Adipocyte (in vitro differentiated cells): Measurements from ENCODE around the gene VPS45.
A peak's percentile ranks its signal among the peaks of the same experiment; 100 is the strongest.

Experiments
- DNase-seq: peaks from one replicate; pipeline ENCODE4 v3.0.0-alpha.2; 2015; ENCODE audit warnings: low read depth
- H3K27me3 ChIP-seq: replicated peaks from 2 replicates; pipeline ENCODE4 v1.7.0; 2013; ENCODE audit warnings: mild to moderate bottlenecking, low read length, moderate library complexity; ENCODE audit not compliant: control insufficient read depth, insufficient read depth
- H3K36me3 ChIP-seq: 2 replicates; pipeline ENCODE4 v1.7.0; 2013; ENCODE audit warnings: low read length, mild to moderate bottlenecking, moderate library complexity; ENCODE audit not compliant: control insufficient read depth, insufficient read depth, severe bottlenecking
- H3K4me1 ChIP-seq: 2 replicates; pipeline ENCODE4 v1.7.0; 2013; ENCODE audit warnings: mild to moderate bottlenecking, low read length, moderate library complexity; ENCODE audit not compliant: control insufficient read depth, insufficient read depth
- H3K4me3 ChIP-seq: 2 replicates; pipeline ENCODE4 v1.7.0; 2013; ENCODE audit warnings: mild to moderate bottlenecking, low read length, moderate library complexity
- H3K9ac ChIP-seq: 2 replicates; pipeline ENCODE4 v1.7.0; 2013; ENCODE audit warnings: mild to moderate bottlenecking, low read length, moderate library complexity
- H3K9me3 ChIP-seq: 2 replicates; pipeline ENCODE4 v1.7.0; 2013; ENCODE audit warnings: mild to moderate bottlenecking, low read length, moderate library complexity; ENCODE audit not compliant: control insufficient read depth

VPS45 gene

DNA sequence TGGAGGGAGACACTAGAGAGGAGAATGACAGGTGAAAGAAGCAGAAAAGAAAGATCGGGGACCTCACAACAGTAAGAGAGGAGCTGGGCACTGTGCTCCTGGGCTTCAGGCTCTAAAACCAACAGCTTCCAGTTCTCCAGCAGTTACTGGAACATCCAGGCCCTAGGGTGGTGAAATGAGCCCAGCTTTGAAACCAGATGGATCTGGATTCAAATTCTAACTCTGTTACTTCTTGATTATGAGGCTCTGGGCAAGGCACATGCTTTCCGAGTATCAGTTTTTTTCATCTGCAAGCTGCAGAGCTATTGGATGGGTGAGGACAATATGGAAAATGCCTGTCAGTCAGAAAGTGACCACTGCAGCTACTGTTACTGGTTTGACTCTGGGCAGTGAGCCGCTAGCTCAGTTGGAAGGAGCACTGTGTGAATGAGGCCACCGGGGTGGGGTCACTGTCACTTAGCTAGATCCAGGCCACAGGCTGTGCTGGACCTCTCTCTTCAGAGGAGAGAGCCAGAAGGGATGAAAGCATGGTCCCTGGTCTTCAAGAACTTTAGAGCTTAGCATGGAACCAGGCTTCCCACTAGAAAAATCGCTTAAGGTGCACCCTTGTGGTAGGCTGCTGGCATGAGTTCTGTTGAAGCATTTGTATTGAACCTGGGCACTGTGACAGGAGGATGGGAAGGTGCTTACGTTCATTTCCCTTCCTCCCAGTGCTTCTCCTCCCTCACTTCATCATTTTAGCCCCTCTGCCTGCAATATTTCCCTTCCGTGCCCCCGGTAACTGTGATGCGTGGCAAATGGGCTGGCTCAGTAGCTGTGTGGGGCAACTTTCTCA, 94.4 kb downstream of the VPS45 start:
- Histone ChIP-seq H3K27me3 (no peaks in the 10 kb centered on the region), H3K9ac (peak overlapping the region; percentile 90), H3K4me3 (peak overlapping the region; percentile 76), H3K9me3 (no peaks in the 10 kb centered on the region), H3K4me1 (peaks cover 26% of the 10 kb centered on the region), H3K36me3 (peaks cover 27% of the 10 kb centered on the region)
- DNase-seq = peak; percentile 8

DNA sequence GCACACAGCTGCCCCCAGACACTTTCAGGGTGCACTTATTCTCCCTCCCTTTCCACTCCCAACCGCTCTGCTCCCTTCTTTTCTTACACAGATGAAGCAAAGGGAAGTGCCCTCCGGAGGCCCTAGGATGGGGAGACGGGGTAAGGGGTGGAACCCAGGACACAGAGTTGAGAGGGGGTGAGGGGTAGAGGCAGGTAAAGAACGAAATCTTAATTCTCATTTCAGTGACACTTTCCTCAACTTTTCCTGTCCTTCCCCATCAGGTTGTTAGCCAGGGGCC, 94.9 kb downstream of the VPS45 start:
- peak overlapping the region; percentile 76 for H3K4me3 ChIP-seq

DNA sequence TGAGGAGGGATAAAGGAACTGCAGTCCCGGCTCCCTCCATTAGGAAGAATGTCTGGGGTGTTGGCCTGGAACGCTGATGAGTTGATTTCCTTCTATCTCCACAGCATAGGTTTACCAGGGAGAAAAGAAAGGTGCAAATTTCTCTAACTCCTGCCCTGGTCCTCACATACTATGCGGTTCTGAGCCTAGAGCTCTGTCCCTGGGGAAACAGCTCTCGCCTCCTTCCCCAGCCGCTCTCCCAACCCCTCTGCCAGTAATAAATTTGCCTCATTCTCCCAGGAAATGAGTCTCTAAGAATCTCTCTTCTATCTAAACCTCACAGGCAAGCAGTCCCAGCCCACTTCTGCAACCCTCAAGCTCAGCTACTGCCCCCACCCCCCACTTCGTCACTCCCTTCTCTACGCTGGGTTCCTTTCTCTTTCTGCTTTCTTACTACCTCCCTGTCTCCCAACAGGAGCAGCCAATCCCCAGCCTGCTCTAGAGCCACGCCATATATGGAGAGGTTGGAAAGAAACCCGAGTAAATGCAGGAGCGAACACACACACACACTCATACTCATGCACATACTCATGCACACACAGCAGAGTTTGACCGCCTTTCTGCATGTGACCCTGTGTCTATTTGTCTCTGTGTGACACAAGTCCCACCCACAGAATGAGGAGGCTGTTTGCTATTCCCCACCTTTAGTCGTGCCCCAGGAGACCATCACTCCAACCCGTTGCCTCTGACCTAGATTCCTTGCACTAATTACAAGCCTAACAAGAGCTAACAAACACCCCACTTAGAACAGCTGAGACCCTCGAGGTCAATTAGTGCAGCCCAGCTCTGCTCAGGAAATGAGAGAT, 95.5 kb downstream of the VPS45 start:
- Histone ChIP-seq H3K4me1 (peaks cover 26% of the 10 kb centered on the region), H3K27me3 (no peaks in the 10 kb centered on the region), H3K36me3 (peaks cover 16% of the 10 kb centered on the region), H3K9ac (peak overlapping the region; percentile 90), H3K9me3 (no peaks in the 10 kb centered on the region), H3K4me3 (peak overlapping the region; percentile 76)
- peak; percentile 96 for DNase-seq

More for the DNA sequence above, 94.9 kb downstream of the VPS45 start:
- Histone ChIP-seq H3K4me1 (peaks cover 26% of the 10 kb centered on the region), H3K9me3 (no peaks in the 10 kb centered on the region), H3K36me3 (peaks cover 21% of the 10 kb centered on the region), H3K9ac (peak overlapping the region; percentile 90), H3K27me3 (no peaks in the 10 kb centered on the region)
- DNase-seq = no peak

DNA sequence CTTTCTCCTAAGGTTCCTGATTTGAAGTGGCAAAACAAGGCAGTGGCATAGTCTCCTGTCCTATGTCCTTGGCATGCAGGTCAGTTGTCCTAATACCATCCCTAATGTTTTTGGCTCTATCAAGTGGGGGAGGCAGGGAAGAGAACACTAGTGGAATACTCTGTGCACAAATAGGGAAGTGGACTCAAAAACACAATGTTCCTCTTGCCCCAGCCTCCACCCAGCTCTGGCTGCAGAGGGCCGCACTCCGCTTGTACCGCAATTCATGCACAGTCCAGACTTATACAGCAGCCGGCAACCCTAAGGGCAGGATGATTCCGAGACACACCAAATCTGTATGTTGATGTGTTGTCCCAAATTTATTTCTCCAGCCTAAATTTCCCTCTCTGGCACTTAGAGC, 96.6 kb downstream of the VPS45 start:
- Histone ChIP-seq H3K36me3 (peaks cover 8% of the 10 kb centered on the region), H3K4me1 (peaks cover 26% of the 10 kb centered on the region), H3K9me3 (no peaks in the 10 kb centered on the region), H3K27me3 (no peaks in the 10 kb centered on the region), H3K4me3 (no peak overlapping the region), H3K9ac (peak overlapping the region; percentile 90)
- DNase-seq = no peak

DNA sequence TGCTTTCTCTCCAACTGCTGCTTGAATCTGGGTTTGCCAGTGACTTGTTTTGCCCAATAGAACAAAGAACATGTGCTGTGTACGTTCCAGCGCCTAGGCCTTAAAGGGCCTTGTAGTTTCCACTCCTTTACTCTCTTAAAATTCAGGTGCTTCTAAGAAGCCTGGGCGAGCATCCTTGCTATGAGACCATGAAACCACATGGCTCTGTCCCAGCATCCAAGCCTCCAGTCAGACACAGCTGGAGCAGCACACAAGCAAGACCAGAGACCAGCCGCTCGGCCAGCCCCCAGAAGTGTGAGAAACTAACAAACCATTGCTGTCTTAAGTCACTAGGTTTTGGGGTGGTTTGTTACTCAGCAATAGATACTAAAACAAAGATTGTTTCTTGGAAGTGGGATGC, 97.2 kb downstream of the VPS45 start:
- DNase-seq = no peak
- Histone ChIP-seq H3K27me3 (no peaks in the 10 kb centered on the region), H3K9ac (no peak overlapping the region), H3K9me3 (no peaks in the 10 kb centered on the region), H3K4me1 (peaks cover 26% of the 10 kb centered on the region), H3K36me3 (peaks cover 2% of the 10 kb centered on the region), H3K4me3 (no peak overlapping the region)

DNA sequence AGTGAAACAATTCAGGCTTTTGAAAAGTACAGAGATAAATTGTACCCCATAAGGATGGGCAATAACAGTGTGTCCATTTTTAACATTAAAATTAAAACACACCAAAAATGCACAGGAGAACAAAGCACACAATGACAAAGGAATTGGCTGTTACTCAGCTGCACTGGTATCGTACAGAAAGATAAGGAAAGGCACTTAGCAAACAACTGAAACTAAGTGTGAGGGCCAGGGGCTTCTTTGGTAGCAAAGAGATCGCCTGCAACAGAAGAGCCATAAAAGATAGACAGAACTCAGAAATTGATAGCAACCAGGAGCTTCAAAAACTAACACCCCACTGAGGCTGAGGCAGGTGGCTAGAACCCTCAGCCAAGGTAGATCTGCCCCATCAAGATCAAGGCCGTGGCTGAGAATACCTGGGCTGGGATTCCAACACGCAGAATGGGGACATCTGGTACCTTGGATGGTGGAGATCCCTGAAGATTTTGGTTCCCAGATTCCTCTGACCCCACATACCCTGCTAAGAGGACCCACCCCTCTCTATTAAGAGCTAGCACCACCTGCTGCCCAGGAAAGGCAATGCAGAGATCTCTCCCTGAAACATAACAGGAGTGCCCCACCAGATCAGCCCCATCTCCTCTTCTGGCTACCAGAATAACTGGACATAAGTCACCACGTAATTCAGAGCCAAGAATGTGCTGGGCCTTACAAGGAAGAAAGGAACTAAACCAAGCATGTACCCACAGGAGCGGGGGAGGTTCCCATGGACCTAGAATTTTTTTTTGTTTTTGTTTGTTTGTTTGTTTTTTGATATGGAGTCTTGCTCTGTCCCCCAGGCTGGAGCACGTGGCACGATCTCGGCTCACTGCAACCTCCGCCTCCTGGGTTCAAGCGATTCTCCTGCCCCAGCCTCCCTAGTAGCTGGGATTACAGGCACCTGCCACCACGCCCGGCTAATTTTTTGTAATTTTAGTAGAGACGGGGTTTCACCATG, 98.3 kb downstream of the VPS45 start:
- Histone ChIP-seq H3K9me3 (no peaks in the 10 kb centered on the region), H3K36me3 (no peaks in the 10 kb centered on the region), H3K9ac (no peak overlapping the region), H3K4me1 (peaks cover 26% of the 10 kb centered on the region), H3K4me3 (no peak overlapping the region), H3K27me3 (no peaks in the 10 kb centered on the region)
- peak; percentile 69 for DNase-seq

DNA sequence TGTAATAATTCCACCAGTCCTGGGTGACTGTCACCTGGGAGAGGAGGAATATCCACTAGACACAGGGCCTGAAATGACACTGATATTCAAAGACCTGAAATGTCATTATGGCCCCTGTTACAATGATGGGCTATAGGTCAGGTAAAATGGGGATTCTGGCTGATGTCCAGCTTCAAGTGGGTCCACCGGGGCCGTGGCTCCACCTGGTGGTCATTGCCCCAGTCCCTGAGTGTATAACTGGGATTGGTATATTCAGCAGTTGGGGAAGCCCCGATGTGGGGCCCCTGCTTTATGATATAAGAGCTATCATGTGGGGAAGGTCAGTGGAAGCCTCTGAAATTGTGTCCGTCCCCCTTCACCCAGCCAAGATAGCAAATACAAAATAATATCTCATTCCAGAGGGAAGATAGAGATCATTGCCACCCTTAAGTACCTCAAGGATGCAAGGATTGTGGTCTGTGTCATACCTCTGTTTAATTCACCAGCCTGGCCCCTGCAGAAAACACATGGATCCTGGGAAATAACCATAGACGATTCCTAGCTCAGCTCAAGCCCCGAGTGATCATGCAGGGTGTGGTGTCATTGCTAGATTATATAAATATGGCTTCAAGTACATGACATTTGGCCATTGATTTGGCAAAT, 101.5 kb downstream of the VPS45 start:
- peak; percentile 81 for DNase-seq
- H3K27me3 ChIP-seq = no peaks in the 10 kb centered on the region
- H3K4me3 ChIP-seq = no peak overlapping the region
- no peak overlapping the region for H3K9ac ChIP-seq
- H3K36me3 ChIP-seq = no peaks in the 10 kb centered on the region
- peaks cover 1% of the 10 kb centered on the region for H3K4me1 ChIP-seq
- no peaks in the 10 kb centered on the region for H3K9me3 ChIP-seq

DNA sequence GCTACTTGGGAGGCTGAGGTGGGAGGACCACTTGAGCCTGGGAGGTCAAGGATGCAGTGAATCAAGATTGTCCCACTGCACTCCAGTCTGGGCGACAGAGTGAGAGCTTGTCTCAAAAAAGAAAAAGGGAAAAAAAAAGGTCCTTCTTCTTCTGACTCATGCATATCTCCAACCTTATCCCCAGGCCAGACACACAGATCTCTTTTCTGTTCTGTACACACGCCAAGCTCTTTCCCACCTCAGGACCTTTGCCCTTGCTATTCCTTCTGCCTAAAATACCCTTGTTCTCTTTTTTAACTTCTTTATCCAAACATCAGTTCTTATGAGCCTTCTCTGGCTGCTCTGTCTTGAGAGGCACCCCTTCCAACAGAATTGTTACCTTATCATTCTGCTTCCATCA, 104.2 kb downstream of the VPS45 start:
- Histone ChIP-seq H3K4me3 (no peak overlapping the region), H3K9ac (no peak overlapping the region), H3K27me3 (no peaks in the 10 kb centered on the region), H3K36me3 (no peaks in the 10 kb centered on the region), H3K9me3 (no peaks in the 10 kb centered on the region), H3K4me1 (no peaks in the 10 kb centered on the region)
- DNase-seq = no peak

DNA sequence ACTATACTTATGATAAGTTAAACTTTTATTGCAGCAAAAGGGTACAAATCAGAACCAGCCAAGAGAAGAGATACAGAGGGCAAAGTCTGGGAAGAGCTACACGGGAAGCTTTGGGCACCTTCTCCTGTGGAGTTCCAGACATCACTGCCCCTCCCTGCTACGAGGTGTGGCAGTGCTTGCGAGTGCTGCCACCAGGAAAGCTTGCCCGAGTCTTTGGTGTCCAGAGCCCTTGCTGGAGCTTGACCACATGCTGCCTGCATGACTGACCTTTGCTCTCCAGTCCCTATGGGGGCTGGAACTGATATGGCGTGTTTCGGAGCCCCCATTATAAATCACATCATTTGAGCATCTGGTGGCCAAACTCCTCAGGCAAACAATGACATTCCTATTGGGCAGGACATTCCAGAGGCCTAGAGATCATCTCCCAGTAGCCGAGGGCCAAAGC, 105.6 kb downstream of the VPS45 start:
- no peak for DNase-seq
- no peak overlapping the region for H3K4me3 ChIP-seq
- no peaks in the 10 kb centered on the region for H3K27me3 ChIP-seq
- no peak overlapping the region for H3K9ac ChIP-seq
- H3K36me3 ChIP-seq = no peaks in the 10 kb centered on the region
- peaks cover 6% of the 10 kb centered on the region for H3K4me1 ChIP-seq
- no peaks in the 10 kb centered on the region for H3K9me3 ChIP-seq

DNA sequence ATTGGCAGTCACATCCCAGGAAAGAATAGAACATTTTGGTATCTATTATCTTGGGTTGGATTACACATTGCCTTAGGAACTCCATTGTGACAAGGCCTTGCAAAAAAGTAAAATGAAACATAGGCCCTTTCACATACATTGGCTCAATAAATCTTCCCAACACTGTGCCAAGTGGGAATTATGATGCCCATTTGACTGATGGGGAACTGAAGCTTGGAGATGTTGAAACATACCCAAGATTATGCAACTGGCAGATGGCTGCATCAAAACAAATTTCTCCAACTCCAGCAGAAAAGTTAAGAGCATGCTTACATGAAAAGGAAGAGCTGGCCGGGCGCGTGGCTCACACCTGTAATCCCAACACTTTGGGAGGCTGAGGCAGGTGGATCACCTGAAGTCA, 109.0 kb downstream of the VPS45 start:
- no peaks in the 10 kb centered on the region for H3K27me3 ChIP-seq
- H3K4me3 ChIP-seq = no peak overlapping the region
- H3K9ac ChIP-seq = no peak overlapping the region
- no peaks in the 10 kb centered on the region for H3K36me3 ChIP-seq
- DNase-seq = peak; percentile 44
- H3K9me3 ChIP-seq = no peaks in the 10 kb centered on the region
- H3K4me1 ChIP-seq = peaks cover 15% of the 10 kb centered on the region
